A673 (cell line): ENCODE measurements around the gene ETF1. TPM values are rescaled to one million over a fixed set of nuclear protein-coding genes. Genes with fewer than 3 reads are reported as not detected.
A peak's percentile ranks its signal among the peaks of the same experiment; 100 is the strongest.

Source experiments
- BruUV-seq: library from RNA; stranded (reverse); fragments of 400-500 nt; replicated peaks from 2 replicates; lab custom pipeline; 2021; lab: Mats Ljungman, UMichigan
- CTCF ChIA-PET: fragments of 300-600 bp; sonication (Branson Sonifier 250); formaldehyde crosslinking; loops from one replicate; lab custom pipeline; 2022; ENCODE audit warnings: antibody characterized with exemption; lab: Charles Lee
- POLR2A ChIA-PET: fragments of 300-600 bp; sonication (Branson Sonifier 250); formaldehyde crosslinking; loops from one replicate; lab custom pipeline; 2022; ENCODE audit warnings: antibody characterized with exemption; ENCODE audit not compliant: low non-redundant PET; lab: Charles Lee
- DNase-seq: peaks from one replicate; pipeline ENCODE4 v3.0.0-alpha.2; 2015; ENCODE audit warnings: low spot score
- H3K27ac ChIP-seq: fragments of 200-600 bp; sonication (generic); 2 replicates; pipeline ENCODE4 v1.5.1; 2016; ENCODE audit warnings: mixed run types, low read depth, mild to moderate bottlenecking, mixed read lengths, antibody characterized with exemption, low read length; ENCODE audit not compliant: poor library complexity, severe bottlenecking
- H3K27me3 ChIP-seq: fragments of 200-600 bp; sonication (generic); replicated peaks from 2 replicates; pipeline ENCODE4 v1.6.1; 2017; ENCODE audit warnings: mixed run types, low read depth, mild to moderate bottlenecking, mixed read lengths, antibody characterized with exemption, low read length; ENCODE audit not compliant: insufficient read depth, poor library complexity
- H3K36me3 ChIP-seq: fragments of 200-600 bp; sonication (generic); 2 replicates; pipeline ENCODE4 v1.6.1; 2016; ENCODE audit warnings: mixed run types, mild to moderate bottlenecking, mixed read lengths, antibody characterized with exemption, low read length; ENCODE audit not compliant: insufficient read depth, poor library complexity, severe bottlenecking
- H3K4me1 ChIP-seq: fragments of 200-600 bp; sonication (generic); 2 replicates; pipeline ENCODE4 v1.6.1; 2017; ENCODE audit warnings: mixed run types, mild to moderate bottlenecking, mixed read lengths, antibody characterized with exemption, low read length; ENCODE audit not compliant: insufficient read depth, poor library complexity, severe bottlenecking
- H3K4me3 ChIP-seq: fragments of 200-600 bp; sonication (generic); 2 replicates; pipeline ENCODE4 v1.5.1; 2016; ENCODE audit warnings: low read depth, mixed run types, mild to moderate bottlenecking, mixed read lengths, low read length; ENCODE audit not compliant: poor library complexity, severe bottlenecking
- H3K9me3 ChIP-seq: fragments of 200-600 bp; sonication (generic); 2 replicates; pipeline ENCODE4 v1.6.1; 2016; ENCODE audit warnings: mixed run types, low read depth, mild to moderate bottlenecking, mixed read lengths, antibody characterized with exemption, low read length; ENCODE audit not compliant: poor library complexity, severe bottlenecking
- EZH2 ChIP-seq: fragments of 200-600 bp; sonication (generic); IDR thresholded peaks from 2 replicates; pipeline ENCODE4 v1.6.1; 2017; ENCODE audit warnings: borderline replicate concordance, low read depth, mild to moderate bottlenecking, mixed read lengths, antibody characterized with exemption, low read length; ENCODE audit not compliant: poor library complexity, severe bottlenecking
- intact Hi-C: fragments of 100-400 bp; cut with micrococcal nuclease; formaldehyde crosslinking; loops from one replicate; pipeline ENCODE4 v1.10.0; 2022; ENCODE audit not compliant: unreplicated experiment
- total RNA-seq: library from RNA; stranded (reverse); gene quantifications from 2 replicates; pipeline ENCODE4 v1.2.3, GENCODE V29; 2021
- TF ChIP-seq, protein P1 (sequence below): fragments of 300-800, 200-600 bp; sonication (generic); conservative IDR thresholded peaks from 2 replicates; pipeline ENCODE4 v1.5.1; 2017; ENCODE audit warnings: low read depth, mild to moderate bottlenecking, antibody characterized with exemption, low read length, moderate library complexity, mixed read lengths

The ETF1 gene
- total RNA-seq, 1 experiment from 2014 or later: 191 TPM

DNA sequence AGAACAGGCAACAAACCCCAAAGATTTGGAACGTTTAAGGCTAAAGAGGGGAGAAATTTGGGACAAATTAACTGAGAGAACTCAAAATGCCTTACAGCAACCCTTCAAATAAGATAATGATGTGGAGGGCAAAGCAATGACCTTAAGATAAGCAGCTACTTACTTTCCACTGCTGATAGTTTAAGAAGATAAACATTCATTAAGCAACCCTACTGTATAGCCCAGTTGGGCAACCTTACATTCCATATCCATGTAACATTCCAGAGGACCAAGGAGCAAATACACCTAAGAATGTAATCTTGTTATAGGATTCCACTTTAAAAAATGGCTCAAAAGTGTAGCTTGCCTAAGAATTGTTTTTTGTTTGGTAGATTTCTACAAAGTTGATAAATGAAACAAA is 14.8 kb downstream of the ETF1 start:
- Histone ChIP-seq H3K27ac (no peak overlapping the region), H3K36me3 (peaks cover 27% of the 10 kb centered on the region), H3K4me1 (no peaks in the 10 kb centered on the region), H3K9me3 (no peaks in the 10 kb centered on the region), H3K27me3 (no peaks in the 10 kb centered on the region), H3K4me3 (no peak overlapping the region)
- DNase-seq: no peak
- no TSS peak for BruUV-seq
- intact Hi-C loops: no loop called here
- CTCF ChIA-PET: no interaction called here
- no peak for TF ChIP-seq EZH2
- TF ChIP-seq, protein P1, sequence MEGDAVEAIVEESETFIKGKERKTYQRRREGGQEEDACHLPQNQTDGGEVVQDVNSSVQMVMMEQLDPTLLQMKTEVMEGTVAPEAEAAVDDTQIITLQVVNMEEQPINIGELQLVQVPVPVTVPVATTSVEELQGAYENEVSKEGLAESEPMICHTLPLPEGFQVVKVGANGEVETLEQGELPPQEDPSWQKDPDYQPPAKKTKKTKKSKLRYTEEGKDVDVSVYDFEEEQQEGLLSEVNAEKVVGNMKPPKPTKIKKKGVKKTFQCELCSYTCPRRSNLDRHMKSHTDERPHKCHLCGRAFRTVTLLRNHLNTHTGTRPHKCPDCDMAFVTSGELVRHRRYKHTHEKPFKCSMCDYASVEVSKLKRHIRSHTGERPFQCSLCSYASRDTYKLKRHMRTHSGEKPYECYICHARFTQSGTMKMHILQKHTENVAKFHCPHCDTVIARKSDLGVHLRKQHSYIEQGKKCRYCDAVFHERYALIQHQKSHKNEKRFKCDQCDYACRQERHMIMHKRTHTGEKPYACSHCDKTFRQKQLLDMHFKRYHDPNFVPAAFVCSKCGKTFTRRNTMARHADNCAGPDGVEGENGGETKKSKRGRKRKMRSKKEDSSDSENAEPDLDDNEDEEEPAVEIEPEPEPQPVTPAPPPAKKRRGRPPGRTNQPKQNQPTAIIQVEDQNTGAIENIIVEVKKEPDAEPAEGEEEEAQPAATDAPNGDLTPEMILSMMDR: no peak
- POLR2A ChIA-PET: no interaction called here

DNA sequence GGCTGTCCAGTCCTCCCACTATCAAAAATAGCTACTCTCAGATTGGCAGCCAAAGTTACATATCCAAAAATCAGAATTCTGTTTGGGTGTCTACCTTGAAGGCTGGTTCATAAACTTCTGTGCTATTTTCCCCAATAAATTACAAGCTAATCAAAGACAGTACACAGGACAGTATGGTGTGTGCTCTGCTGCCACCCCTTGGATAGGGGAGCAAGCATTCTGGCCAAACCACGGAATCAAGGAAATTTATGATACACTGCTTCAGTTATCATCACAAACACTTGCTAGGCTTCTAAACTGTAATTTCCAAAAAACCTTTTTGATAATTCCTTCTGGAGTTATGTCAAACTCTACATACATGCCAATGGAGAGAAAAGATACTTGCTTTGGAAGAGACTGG is 15.9 kb downstream of the ETF1 start:
- H3K27ac ChIP-seq: no peak overlapping the region
- intact Hi-C loops: no loop called here
- H3K4me1 ChIP-seq: no peaks in the 10 kb centered on the region
- DNase-seq: no peak
- no peak for TF ChIP-seq EZH2
- TF ChIP-seq, protein P1: 0 out of 2 replicates have a peak, but pooled peaks have one; percentile 18
- CTCF ChIA-PET: no interaction called here
- no TSS peak for BruUV-seq
- POLR2A ChIA-PET: no interaction called here
- no peaks in the 10 kb centered on the region for H3K27me3 ChIP-seq
- no peak overlapping the region for H3K4me3 ChIP-seq
- H3K36me3 ChIP-seq: peaks cover 22% of the 10 kb centered on the region
- H3K9me3 ChIP-seq: no peaks in the 10 kb centered on the region

DNA sequence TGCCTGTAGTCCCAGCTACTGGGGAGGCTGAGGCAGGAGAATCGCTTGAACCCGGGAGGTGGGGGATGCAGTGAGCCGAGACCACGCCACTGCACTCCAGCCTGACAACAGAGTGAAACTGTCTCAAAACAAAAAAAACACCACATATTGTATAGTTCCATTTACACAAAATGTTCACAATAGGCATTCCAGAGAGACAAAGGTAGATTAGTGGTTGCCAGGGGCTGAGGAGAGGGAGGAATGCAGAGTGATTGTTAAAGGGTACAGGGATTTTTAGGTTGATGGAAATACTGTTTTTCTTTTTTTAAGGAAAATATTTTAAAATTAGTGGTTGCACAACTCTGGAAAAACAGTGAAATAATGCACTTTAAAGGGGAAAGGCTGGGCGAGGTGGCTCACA is 19.6 kb downstream of the ETF1 start:
- Histone ChIP-seq H3K27me3 (no peaks in the 10 kb centered on the region), H3K4me1 (peaks cover 6% of the 10 kb centered on the region), H3K27ac (no peak overlapping the region), H3K9me3 (no peaks in the 10 kb centered on the region), H3K36me3 (peaks cover 22% of the 10 kb centered on the region), H3K4me3 (no peak overlapping the region)
- intact Hi-C loops: no loop called here
- ChIA-PET CTCF (no interaction called here), POLR2A (no interaction called here)
- DNase-seq: no peak
- no TSS peak for BruUV-seq
- TF ChIP-seq, protein P1: no peak
- TF ChIP-seq EZH2: no peak
